ENCODE measurements around the gene AKR7A3. TPM values are rescaled to one million over a fixed set of nuclear protein-coding genes. Genes with fewer than 3 reads are reported as not detected.

The AKR7A3 gene
- total and polyA plus RNA-seq, 9 of the 15 experiments (the other 6 are each of a cell fraction or from before 2014, with no cell fraction given), result 0.04 to 1.5 (median 0.44) TPM; not detected in 1

GRCh38 chr1:19325368-19325957 is 36.9 kb upstream of the AKR7A3 start (continued):
- TF ChIP-seq ZNF318 (IDR thresholded peaks at IDR 0.05; ENCODE audit: borderline replicate concordance in 1 of 2, low read depth in 1 of 2) (no peak), ZNF398 (CRISPR knock-in tag; IDR thresholded peaks at IDR 0.05) (no peak), FOSL1 (tag; conservative IDR thresholded peaks at IDR 0.05) (no peak), NR3C1 (CRISPR knock-in tag; IDR thresholded peaks at IDR 0.05) (no peak), CREM (IDR thresholded peaks at IDR 0.05; ENCODE audit: low read depth) (peak; percentile 22; the same call in 1 of the 2 replicates), NR4A1 (CRISPR knock-in tag; IDR thresholded peaks at IDR 0.05) (no peak), NR4A1 (tag; IDR thresholded peaks at IDR 0.05) (no peak), SRSF7 (optimal IDR thresholded peaks at IDR 0.05; ENCODE audit: low read depth, low read length) (no peak), IRF2 (CRISPR knock-in tag; IDR thresholded peaks at IDR 0.05) (no peak), E2F6 (IDR thresholded peaks at IDR 0.05; ENCODE audit: borderline replicate concordance in 1 of 2, extremely low read depth in 1 of 2, insufficient read depth in 1 of 2, insufficient read length in 1 of 2, low read depth in 1 of 2, low read length in 1 of 2, poor library complexity in 1 of 2, severe bottlenecking in 1 of 2) (no peak), TRIM25 (IDR thresholded peaks at IDR 0.05; ENCODE audit: borderline replicate concordance) (no peak), GTF2E2 (tag; IDR thresholded peaks at IDR 0.05) (no peak; the same call in 1 of the 2 replicates), DPF2 (IDR thresholded peaks at IDR 0.05) (peak; percentile 77), ZEB2 (IDR thresholded peaks at IDR 0.05) (no peak)

Data from K562 (cell line).